ENCODE measurements around the gene SMCHD1. TPM values are rescaled to one million over a fixed set of nuclear protein-coding genes. Genes with fewer than 3 reads are reported as not detected.

Gene SMCHD1
- total RNA-seq, 1 donor from 2014 or later: 71.2 TPM

DNA sequence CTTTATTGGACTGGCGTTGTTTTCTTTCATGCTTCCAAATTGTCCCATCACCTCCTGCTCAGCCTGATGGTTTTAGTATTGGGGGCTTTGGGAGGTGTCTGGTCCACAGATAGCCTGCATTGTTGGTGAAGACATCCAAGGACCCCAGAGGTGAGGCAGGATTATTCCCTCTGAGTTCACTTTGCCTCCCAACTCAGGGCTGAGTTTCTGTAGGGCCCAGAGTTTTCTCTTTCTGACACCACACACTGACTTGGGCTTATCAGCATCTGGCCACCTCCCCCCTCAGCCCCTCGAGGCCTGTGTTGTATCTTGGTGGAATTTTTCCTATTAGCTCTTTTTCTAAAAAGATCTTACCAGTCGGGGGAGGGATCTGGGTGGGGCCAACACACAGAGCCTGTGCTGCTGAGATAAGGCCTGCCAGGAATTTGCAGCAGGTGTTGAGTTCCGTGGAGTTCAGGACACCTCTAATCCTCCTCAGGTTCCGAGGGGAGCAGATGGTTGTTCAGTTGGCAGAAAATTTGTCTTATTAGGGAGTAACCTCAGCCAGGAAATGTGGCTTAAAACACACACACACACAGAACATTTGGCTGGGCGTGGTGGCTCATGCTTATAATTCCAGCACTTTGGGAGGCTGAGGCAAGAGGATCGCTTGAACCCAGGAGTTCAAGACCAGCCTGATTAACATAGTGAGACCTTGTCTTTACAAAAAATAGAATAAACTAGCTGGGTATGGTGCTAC is 198.6 kb downstream of the SMCHD1 start:
- H3K36me3 Mint-ChIP-seq: no peaks in the 10 kb centered on the region
- no peak overlapping the region for H3K4me3 Mint-ChIP-seq
- H3K27ac Mint-ChIP-seq: peak overlapping the region; percentile 26
- H3K27me3 Mint-ChIP-seq (ENCODE audit: low read depth): peaks cover 29% of the 10 kb centered on the region
- H3K9me3 Mint-ChIP-seq: peaks cover 2% of the 10 kb centered on the region
- H3K4me1 Mint-ChIP-seq: peaks cover 41% of the 10 kb centered on the region
- TF ChIP-seq, protein P1, sequence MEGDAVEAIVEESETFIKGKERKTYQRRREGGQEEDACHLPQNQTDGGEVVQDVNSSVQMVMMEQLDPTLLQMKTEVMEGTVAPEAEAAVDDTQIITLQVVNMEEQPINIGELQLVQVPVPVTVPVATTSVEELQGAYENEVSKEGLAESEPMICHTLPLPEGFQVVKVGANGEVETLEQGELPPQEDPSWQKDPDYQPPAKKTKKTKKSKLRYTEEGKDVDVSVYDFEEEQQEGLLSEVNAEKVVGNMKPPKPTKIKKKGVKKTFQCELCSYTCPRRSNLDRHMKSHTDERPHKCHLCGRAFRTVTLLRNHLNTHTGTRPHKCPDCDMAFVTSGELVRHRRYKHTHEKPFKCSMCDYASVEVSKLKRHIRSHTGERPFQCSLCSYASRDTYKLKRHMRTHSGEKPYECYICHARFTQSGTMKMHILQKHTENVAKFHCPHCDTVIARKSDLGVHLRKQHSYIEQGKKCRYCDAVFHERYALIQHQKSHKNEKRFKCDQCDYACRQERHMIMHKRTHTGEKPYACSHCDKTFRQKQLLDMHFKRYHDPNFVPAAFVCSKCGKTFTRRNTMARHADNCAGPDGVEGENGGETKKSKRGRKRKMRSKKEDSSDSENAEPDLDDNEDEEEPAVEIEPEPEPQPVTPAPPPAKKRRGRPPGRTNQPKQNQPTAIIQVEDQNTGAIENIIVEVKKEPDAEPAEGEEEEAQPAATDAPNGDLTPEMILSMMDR (IDR thresholded peaks at IDR 0.05; ENCODE audit: unreplicated experiment): no peak
- no peak for DNase-seq (ENCODE audit: low spot score in 2 of 2, unreplicated experiment in 2 of 2)

Other genes starting within 250 kb of the SMCHD1 start
- 9.6 to 14.4 TPM (median 10.7 TPM) in 3 replicates for gene METTL4, start 84.2 kb upstream of the SMCHD1 start, total RNA-seq
- gene NDC80, start 84.2 kb upstream of the SMCHD1 start, total RNA-seq: 13.4 to 16.1 TPM (median 15.0 TPM) in 3 replicates
- gene EMILIN2, start 191.3 kb downstream of the SMCHD1 start, total RNA-seq: 30.2 to 31.3 TPM (median 30.2 TPM) in 3 replicates